Measurements from ENCODE around the gene RERE. TPM values are rescaled to one million over a fixed set of nuclear protein-coding genes. Genes with fewer than 3 reads are reported as not detected.

RERE gene
- total and polyA plus RNA-seq, 2 experiments from 2014 or later = 148 to 170 TPM

DNA sequence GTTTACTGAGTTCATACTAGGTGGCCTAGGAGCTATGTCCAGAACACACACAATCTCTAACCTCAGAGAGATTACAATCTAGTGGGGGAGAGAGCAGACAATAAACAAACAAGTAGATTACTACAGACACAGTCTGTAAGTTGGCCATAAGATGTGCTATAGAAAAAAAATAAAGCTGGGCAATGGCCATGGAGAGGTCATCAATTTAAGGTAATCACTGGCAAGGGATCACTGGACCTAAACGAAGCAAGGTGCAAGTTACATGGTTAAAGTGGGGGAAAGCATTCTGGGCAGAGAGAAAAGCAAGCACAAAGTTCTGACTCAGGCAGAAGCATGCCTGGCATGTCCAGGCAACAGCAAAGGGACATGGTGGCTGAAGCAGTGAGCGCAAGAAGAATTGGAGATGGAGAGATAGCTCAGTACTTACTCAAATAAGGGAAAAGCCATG lies 147.0 kb downstream of the RERE start (continued):
- TF ChIP-seq, protein P1, sequence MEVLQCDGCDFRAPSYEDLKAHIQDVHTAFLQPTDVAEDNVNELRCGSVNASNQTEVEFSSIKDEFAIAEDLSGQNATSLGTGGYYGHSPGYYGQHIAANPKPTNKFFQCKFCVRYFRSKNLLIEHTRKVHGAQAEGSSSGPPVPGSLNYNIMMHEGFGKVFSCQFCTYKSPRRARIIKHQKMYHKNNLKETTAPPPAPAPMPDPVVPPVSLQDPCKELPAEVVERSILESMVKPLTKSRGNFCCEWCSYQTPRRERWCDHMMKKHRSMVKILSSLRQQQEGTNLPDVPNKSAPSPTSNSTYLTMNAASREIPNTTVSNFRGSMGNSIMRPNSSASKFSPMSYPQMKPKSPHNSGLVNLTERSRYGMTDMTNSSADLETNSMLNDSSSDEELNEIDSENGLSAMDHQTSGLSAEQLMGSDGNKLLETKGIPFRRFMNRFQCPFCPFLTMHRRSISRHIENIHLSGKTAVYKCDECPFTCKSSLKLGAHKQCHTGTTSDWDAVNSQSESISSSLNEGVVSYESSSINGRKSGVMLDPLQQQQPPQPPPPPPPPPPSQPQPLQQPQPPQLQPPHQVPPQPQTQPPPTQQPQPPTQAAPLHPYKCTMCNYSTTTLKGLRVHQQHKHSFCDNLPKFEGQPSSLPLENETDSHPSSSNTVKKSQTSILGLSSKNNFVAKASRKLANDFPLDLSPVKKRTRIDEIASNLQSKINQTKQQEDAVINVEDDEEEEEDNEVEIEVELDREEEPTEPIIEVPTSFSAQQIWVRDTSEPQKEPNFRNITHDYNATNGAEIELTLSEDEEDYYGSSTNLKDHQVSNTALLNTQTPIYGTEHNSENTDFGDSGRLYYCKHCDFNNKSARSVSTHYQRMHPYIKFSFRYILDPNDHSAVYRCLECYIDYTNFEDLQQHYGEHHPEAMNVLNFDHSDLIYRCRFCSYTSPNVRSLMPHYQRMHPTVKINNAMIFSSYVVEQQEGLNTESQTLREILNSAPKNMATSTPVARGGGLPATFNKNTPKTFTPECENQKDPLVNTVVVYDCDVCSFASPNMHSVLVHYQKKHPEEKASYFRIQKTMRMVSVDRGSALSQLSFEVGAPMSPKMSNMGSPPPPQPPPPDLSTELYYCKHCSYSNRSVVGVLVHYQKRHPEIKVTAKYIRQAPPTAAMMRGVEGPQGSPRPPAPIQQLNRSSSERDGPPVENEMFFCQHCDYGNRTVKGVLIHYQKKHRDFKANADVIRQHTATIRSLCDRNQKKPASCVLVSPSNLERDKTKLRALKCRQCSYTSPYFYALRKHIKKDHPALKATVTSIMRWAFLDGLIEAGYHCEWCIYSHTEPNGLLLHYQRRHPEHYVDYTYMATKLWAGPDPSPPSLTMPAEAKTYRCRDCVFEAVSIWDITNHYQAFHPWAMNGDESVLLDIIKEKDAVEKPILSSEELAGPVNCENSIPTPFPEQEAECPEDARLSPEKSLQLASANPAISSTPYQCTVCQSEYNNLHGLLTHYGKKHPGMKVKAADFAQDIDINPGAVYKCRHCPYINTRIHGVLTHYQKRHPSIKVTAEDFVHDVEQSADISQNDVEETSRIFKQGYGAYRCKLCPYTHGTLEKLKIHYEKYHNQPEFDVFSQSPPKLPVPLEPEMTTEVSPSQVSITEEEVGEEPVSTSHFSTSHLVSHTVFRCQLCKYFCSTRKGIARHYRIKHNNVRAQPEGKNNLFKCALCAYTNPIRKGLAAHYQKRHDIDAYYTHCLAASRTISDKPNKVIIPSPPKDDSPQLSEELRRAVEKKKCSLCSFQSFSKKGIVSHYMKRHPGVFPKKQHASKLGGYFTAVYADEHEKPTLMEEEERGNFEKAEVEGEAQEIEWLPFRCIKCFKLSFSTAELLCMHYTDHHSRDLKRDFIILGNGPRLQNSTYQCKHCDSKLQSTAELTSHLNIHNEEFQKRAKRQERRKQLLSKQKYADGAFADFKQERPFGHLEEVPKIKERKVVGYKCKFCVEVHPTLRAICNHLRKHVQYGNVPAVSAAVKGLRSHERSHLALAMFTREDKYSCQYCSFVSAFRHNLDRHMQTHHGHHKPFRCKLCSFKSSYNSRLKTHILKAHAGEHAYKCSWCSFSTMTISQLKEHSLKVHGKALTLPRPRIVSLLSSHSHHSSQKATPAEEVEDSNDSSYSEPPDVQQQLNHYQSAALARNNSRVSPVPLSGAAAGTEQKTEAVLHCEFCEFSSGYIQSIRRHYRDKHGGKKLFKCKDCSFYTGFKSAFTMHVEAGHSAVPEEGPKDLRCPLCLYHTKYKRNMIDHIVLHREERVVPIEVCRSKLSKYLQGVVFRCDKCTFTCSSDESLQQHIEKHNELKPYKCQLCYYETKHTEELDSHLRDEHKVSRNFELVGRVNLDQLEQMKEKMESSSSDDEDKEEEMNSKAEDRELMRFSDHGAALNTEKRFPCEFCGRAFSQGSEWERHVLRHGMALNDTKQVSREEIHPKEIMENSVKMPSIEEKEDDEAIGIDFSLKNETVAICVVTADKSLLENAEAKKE (CRISPR knock-in tag; IDR thresholded peaks at IDR 0.05) = no peak

- Histone ChIP-seq H3K27ac (ENCODE audit: low read depth) (peak overlapping the region; percentile 7; the same call in 1 of the 2 replicates), H3K4me3 (no peak overlapping the region)
These were observed 147.7 kb downstream of the RERE start for GRCh38 chr1:8669606-8670335.

More at GRCh38 chr1:8669606-8670335, 147.7 kb downstream of the RERE start:
- no peak overlapping the region for H2AFZ ChIP-seq
- peaks cover 100% of the 10 kb centered on the region for H3K79me2 ChIP-seq (replicated peaks; ENCODE audit: insufficient read depth)
- no peaks in the 10 kb centered on the region for H3K36me3 ChIP-seq (ENCODE audit: insufficient read depth)
- Mint-ChIP-seq H3K36me3 (ENCODE audit: low read depth) (no peaks in the 10 kb centered on the region), H3K9me3 (no peaks in the 10 kb centered on the region), H3K27me3 (ENCODE audit: insufficient read depth, low read depth, poor library complexity) (peaks cover 4% of the 10 kb centered on the region), H3K4me3 (no peak overlapping the region), H3K4me1 (peaks cover 47% of the 10 kb centered on the region), H3K27ac (0 out of 2 replicates have a peak overlapping the region, but pooled peaks have one; percentile 5)
- H4K20me1 ChIP-seq (replicated peaks; ENCODE audit: insufficient read depth) = peaks cover 81% of the 10 kb centered on the region
- ATAC-seq = no peak
- TF ChIP-seq, protein P2, sequence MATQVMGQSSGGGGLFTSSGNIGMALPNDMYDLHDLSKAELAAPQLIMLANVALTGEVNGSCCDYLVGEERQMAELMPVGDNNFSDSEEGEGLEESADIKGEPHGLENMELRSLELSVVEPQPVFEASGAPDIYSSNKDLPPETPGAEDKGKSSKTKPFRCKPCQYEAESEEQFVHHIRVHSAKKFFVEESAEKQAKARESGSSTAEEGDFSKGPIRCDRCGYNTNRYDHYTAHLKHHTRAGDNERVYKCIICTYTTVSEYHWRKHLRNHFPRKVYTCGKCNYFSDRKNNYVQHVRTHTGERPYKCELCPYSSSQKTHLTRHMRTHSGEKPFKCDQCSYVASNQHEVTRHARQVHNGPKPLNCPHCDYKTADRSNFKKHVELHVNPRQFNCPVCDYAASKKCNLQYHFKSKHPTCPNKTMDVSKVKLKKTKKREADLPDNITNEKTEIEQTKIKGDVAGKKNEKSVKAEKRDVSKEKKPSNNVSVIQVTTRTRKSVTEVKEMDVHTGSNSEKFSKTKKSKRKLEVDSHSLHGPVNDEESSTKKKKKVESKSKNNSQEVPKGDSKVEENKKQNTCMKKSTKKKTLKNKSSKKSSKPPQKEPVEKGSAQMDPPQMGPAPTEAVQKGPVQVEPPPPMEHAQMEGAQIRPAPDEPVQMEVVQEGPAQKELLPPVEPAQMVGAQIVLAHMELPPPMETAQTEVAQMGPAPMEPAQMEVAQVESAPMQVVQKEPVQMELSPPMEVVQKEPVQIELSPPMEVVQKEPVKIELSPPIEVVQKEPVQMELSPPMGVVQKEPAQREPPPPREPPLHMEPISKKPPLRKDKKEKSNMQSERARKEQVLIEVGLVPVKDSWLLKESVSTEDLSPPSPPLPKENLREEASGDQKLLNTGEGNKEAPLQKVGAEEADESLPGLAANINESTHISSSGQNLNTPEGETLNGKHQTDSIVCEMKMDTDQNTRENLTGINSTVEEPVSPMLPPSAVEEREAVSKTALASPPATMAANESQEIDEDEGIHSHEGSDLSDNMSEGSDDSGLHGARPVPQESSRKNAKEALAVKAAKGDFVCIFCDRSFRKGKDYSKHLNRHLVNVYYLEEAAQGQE (IDR thresholded peaks at IDR 0.05; ENCODE audit: unreplicated experiment) = no peak
- TF ChIP-seq ZNF114 (CRISPR knock-in tag; IDR thresholded peaks at IDR 0.05) (no peak), NANOG (IDR thresholded peaks at IDR 0.05; ENCODE audit: borderline replicate concordance) (no peak), ZNF331 (CRISPR knock-in tag; IDR thresholded peaks at IDR 0.05; ENCODE audit: low read depth) (no peak)
- no peaks in the 10 kb centered on the region for H3F3A ChIP-seq (replicated peaks; ENCODE audit: low read depth)
- 0 out of 2 replicates have a peak overlapping the region, but pooled peaks have one; percentile 37 for H3K4me2 ChIP-seq
- no peak for DNase-seq (ENCODE audit: low spot score)
- peaks cover 48% of the 10 kb centered on the region for H3K4me1 ChIP-seq (ENCODE audit: insufficient read depth)
- H3K9me2 ChIP-seq (ENCODE audit: insufficient read depth) = no peaks in the 10 kb centered on the region
- no peaks in the 10 kb centered on the region for H3K27me3 ChIP-seq (ENCODE audit: insufficient read depth)
